ENCODE measurements around the gene ATP2C2.

ATP2C2 gene

DNA sequence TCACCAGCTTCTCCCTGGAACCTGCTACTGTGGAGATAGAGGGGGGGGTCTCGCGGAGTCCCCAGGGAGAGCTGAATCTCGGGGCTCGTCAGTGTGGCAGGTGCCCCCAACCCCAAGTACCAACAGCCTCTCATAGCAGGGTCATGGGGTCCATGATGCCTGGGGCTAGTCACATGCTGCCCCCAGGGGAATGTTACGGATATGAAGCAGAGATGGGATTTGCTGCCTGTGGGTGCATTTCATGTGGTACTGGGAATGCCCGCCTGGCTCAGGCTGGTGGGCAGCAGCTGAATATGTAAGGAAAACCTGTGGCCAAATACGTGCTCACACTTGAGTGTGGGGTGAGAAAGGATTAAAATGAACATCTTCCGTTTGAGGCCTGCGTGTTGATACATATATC is 86.7 kb downstream of the ATP2C2 start:
- no peak for DNase-seq

DNA sequence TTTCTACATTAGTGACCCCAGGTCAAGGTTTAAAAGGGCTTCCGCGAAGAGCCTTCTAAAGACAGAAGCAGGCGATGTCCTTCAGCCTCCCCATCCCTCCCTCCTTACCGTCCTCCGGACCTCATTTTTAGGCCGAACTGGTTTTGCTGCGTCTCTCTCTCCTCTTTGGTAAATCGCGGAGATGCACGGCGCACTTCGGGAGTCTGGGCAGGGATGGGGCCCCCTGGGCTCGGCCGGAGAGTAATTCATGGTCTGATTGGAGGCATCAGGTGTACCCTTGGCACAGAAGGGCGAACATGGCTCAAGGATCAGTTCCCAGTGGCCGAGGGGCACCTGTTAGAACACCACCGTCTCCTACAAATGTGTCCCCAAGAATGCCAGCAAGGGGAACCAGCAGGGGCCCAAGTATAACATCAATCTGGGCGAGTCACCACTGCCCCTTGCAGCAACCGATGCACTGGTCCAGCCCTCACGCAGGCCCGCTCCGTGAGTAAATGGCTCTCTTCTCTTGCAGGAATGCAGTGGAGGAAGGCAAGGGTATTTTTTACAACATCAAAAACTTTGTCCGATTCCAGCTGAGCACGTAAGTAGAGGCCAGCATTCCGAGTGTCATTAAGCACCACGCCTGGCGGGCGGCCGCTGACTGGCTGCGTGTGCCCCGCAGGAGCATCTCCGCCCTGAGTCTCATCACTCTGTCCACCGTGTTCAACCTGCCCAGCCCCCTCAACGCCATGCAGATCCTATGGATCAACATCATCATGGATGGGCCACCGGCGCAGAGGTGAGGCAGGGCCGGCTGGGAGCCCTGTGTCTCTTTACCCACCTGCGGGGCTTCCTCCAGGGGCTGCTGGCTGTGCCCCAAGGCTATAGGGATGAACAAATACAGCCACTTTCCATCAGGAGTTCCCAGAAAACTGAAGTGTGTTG is 90.5 kb downstream of the ATP2C2 start:
- DNase-seq, result no peak

DNA sequence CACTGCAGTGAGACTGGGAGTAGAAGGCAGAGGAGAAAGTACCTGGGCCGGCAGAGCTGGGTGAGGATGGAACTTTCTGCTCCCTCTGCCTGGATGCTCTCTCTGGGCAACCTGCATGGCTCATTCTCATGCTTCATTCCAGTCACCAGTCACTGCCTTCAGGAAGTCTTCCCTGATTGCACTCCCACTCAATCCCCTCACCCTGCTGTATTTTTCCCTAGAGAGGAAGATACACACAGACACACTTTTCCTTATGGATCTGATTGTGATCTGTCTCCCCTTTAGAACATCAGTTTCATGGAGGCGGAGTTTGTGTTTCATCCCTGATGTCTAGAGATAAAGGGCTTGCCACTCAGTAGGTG is 91.2 kb downstream of the ATP2C2 start:
- no peak for DNase-seq

DNA sequence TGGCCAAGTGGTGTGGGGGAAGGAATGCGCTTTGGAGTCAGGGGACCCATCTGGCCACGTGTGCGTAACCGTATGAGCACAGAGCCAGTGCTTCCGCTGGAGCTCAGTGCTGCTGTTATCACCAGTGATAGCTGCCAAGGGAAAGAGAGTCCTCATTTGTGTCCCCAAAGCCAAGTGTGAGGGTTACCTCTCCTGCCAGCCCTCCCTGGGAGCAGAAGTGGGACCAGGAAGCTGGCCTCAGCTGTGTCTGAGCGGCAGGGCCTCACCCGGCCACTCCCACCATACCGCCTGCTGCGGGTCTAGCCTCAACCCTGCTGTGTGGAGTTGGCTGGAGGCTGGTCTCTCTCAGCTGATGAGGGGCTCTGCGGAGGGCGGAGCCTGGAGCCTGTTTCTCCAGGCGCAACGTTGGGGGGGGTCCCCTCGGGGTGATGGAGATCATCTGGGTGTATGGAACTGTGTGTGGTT is 91.6 kb downstream of the ATP2C2 start:
- DNase-seq, result no peak

DNA sequence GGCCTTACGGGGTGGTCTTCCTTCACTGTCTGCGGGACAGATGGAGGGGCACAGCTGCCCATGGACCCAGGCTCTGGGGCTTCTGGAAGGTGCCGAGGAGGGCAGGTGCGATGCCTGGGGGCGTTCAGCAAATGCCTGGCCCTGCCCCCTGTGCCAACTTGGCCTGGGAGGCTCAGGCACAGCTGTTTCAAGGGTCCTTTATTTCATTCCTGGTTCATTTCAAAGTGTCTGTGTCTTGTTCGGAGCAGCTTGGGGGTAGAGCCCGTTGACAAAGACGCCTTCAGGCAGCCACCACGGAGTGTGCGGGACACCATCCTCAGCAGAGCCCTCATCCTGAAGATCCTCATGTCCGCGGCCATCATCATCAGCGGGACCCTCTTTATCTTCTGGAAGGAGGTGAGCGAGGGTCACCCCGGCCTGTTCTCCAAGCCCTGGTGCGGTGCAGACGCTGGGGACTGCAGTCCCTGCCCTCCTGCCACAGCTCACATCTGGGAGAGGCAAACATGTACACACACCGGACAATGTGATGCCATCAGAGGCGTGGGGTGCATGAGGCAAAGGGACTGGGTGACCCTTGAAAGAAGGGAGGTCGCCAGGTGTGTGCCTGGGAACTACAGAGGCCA is 92.2 kb downstream of the ATP2C2 start:
- DNase-seq, result no peak

DNA sequence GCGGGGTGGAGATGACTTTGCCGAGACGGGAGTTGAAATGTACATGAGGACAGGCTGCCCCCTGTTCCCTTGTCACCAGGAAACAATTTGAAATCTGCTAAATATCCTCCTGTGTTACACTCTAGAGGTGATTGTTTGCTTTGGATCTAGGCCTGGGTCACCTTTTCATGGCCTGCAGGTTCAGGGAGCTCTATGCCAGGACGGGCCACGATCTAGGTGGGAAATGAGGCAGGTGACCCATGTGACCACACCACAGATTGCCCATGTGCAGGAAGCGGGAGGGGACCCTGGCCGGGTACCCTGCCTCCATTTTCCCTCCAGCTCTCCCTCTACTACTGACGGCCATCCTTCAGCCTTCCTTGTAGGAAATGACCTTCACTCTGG is 92.7 kb downstream of the ATP2C2 start:
- DNase-seq, result no peak

DNA sequence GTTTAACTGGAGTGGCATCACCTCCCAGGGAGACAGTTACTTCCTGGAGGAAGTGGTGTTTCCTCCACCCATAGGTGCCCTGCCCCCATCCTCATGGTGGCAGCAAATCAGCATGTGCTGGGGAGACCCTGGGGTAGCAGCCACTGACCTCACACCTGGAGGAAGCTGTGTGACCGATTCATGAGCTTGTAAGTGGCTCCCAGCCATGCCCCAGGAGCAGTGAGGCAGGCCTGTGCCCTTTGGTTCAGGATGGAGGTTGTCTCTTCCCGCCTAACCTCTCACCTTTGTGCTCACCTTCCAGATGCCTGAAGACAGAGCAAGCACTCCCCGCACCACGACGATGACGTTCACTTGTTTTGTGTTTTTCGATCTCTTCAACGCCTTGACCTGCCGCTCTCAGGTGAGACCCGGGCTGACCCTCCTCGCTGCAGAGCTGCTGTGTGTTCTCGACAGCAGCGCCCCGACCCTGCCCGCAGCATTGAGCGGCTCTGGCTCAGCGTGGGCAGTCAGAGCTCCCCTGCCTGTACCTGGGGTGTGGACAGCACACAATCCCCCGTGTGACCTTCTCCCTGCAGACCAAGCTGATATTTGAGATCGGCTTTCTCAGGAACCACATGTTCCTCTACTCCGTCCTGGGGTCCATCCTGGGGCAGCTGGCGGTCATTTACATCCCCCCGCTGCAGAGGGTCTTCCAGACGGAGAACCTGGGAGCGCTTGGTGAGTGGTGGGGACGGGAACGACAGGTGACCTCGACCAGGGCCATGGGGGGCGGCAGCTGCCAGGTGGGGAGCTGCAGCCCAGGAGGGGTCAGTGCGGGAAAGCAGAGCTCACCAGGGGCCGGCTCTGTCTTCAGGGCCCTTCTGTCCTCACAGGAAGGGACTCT is 93.3 kb downstream of the ATP2C2 start:
- DNase-seq, result no peak

DNA sequence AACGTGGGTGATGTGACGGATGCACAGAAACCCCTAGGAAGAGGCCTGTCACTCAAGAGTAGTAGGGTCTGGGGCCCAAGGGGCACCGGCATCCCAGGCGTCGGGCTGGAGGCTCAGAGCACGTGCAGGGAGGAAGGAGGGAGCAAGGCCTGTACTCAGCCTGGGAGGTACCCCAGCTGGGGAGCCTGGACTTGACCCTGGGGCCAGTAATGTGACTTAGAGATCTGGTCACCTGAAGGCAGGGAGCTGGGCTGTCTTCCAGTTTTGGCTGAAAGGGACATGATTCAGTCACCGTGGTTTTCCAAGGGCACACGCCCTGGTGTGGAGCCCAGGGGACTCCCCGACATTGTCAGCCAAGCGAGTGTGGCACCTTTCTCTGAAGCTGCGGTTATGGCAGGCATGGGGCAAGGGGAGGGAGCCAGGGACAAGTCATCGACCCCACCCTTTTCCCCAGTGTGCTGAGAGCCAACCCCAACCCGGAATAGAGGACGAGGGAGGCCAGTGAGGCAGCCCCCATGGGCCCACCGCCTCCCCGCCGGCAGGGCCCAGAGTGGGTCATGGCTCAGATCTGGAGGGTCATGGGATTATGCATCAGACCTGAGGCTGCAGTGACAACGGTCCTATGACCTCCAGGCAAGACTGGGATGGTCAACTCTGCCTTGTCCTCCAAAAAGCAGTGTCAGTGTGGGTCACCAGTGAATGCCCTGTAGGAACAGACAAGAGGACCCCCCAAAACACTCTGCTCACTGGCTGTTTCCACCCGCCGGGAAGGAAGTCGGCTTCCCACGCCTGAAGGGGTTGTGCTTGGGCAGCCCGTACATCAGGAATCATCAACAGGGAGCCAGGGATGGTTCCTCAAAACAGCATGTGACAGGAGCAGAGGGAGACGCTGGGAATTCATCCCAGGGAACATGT is 94.2 kb downstream of the ATP2C2 start:
- DNase-seq, result no peak

DNA sequence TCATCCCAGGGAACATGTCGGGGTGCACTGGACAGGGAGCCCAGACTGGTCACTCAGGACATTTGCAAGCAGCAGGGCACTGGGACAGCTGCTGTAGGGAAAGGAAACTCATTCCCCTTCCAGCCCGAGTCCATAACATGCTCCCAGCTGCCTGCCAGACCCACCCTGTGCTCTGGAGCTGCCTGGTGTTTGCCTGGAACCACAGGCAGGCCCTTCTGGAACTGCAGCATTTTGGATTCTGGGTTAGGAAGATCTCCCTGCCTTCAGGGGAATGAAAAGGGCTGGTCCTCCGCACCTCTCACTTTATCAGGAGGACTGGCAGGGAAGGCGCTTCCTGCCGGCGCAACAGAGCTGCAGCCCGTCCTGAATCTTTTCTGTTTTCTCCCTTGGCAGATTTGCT is 94.9 kb downstream of the ATP2C2 start:
- DNase-seq, result no peak

DNA sequence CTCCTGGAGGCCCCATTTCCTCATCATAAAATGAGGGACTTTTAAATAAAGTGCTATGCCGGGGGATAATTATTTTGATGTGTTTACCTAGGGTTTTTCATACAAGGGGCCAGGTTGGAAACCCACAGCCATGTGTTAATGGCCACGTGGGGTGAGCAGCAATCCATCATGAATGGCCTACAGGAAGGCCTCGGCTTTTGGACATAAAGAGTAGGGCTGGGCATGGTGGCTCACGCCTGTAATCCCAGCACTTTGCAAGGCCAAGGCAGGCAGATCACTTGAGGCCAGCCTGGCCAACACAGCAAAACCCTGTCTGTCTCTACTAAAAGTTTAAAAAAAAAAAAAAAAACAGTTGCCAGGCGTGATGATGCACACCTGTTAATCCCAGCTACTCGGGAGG is 95.8 kb downstream of the ATP2C2 start:
- no peak for DNase-seq

DNA sequence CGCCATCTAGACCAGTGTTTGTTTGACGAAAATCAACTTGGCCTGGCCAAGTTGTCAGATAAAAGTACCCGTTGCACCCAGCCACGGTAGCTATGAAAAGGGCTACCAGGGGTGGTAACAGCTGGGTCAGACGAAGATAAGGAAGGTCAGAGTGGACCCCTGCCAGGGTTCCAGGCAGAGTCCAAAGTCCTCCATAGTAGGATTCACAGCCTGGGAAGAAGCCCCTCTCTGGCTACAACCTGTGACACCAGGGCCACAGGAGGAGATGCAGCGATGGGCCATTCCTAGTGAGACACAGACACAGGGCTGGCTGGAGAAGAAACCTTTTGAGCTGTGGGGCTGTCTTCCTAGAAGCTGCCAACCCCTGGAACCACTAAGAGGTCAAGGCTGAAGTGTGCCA is 96.8 kb downstream of the ATP2C2 start:
- no peak for DNase-seq

DNA sequence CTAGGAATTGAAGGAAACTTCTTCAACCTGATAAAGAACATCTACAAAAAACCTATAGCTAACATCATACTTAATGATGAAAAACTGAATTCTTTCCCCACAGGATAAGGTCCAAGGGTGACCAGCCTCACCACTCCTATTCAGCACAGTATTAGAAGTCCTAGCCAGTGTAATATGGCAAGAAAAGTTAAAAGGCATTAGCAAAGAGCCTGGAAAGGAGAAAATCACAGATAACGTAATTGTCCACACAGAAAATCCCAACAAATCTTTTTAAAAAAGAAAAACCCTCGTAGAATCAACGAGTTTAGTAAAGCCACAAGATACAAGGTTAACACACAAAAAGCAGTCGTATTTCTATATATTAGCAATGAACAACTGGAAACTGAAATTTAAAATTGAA is 98.4 kb downstream of the ATP2C2 start:
- DNase-seq, result no peak

DNA sequence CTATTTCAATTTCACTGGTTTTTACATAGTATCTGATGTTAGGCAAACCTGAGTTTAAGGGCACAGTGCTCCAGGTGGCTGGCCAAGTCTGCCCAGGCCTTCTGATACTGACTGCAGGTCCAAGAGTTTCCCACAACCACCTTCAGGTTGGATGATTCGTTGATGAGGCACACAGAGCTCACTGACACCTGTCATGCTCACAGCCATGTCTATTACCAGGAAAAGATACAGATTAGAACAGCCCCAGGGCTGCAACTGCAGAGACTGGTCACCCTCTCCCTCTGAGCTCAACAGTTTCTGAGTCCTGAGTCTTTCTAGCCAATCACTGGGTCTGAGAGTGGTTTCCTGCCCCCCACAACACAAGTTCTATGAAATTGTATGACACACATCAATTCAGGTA is 98.9 kb downstream of the ATP2C2 start:
- DNase-seq, result no peak

DNA sequence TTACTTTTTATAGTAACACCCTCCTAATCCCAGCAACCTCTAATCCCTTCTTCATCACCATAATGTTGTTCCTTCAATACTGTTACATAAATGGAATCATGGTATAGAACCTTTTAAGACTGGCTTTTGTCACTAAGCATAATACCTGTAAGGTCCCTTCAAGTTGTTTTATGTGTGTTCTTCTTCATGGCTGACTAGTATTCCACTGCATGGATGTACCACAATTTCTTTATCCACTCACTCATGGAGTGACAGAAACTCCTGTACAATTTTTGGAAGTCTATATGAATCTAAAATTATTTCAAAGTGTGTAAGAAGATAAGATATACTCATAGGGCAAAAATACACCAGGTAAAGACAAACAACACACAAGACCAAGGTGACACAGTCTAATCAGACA is 99.4 kb downstream of the ATP2C2 start:
- DNase-seq, result no peak

DNA sequence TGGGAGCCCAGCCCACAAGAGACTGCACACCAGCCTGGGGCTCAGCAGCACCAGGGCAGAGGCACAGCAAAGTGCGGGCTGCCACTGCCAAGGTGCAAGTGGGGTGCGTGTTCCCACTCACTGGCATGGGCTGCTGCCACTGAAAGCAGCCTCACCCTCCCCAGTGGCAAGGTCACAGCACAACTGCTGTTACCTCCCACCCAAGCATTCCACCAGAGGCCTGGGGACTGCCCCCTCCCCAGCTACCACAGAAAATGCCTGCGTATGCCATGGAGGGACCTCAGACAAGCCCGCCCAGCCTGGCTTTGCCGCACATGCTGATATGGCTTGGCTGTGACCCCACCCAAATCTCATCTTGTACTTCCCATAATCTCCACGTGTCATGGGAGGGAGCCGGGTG is 103.0 kb downstream of the ATP2C2 start:
- DNase-seq, result no peak

DNA sequence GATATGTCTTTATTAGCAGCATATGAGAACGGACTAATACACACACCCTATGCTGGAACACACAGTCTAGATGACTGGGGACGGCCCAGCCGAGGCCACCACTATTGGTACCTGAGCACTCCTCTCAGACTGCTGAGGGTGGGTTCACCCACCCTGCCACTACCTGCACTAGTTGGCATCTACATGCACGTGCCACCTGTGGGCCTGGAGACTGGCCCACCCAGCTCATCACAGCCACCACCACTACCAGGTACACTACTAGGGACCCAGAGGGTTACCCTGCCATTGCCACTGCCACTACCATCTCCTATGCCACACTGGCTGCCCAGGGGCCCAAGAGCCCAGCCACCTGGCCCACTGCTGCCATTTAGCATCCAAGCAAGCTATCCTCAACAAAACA is 103.6 kb downstream of the ATP2C2 start:
- no peak for DNase-seq

DNA sequence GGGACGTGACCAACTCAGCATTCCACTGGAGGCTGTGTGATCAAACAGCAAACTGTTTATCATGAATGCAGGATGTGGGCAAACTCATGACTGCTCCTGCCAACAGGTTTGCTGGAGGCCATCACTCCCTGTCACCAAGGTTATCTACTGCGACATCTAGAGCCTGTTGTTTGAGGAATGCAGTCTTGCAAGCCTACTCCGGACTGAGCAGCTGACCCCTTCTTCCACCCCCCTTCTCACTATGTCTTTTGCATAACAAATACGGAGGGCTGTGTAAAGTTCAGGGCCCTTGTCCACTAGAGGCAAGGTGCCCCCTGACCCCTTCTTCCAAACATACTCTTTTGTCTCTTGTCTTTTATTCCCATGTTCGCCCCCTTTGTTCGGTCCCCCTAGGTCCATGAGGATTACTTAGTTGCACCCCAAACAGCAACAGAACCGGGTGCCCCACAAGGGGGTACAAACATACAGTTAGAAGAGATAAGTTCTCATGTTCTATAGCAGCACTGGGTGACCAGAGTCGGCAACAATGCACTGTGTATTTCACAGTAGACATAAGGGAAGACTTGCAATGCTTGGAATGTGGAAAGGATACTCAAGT is 107.4 kb downstream of the ATP2C2 start:
- no peak for DNase-seq

DNA sequence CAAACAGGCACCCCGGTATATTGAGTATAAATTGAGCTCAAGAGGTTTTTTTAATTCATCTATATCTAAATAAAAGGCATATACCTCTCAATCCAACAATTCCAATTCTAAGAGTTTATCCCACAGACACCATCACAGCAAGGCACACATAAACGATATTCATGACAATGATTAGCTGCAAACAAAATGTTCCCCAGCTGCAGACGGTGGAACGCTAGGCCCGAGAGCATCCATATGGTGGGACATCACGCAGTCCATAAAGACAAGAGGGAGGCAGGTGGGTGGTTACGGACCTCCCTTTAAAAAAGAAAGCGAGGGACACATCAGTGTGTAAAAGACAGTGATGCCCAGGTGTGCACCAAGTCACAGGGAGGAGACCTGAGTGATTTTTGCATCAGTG is 108.1 kb downstream of the ATP2C2 start:
- no peak for DNase-seq

DNA sequence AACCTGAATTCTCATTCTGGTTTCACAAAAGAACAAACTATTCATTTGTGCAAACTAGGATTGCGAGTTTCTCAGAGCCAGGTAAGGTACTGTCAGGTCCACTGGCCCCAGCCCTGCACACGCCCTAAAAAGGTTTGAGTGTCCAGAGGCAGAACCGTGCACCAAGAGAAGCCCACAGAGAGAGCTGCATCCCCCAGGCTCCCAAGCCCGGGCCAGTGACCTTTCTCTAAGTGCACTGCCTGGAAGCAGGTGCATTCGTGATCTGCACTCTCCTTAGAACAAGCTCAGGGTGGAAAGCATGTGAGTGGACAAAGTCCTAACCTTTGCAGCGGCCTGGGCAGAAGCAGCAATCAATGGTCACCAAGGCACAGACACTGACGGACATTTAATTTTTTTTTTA is 109.3 kb downstream of the ATP2C2 start:
- DNase-seq, result no peak

DNA sequence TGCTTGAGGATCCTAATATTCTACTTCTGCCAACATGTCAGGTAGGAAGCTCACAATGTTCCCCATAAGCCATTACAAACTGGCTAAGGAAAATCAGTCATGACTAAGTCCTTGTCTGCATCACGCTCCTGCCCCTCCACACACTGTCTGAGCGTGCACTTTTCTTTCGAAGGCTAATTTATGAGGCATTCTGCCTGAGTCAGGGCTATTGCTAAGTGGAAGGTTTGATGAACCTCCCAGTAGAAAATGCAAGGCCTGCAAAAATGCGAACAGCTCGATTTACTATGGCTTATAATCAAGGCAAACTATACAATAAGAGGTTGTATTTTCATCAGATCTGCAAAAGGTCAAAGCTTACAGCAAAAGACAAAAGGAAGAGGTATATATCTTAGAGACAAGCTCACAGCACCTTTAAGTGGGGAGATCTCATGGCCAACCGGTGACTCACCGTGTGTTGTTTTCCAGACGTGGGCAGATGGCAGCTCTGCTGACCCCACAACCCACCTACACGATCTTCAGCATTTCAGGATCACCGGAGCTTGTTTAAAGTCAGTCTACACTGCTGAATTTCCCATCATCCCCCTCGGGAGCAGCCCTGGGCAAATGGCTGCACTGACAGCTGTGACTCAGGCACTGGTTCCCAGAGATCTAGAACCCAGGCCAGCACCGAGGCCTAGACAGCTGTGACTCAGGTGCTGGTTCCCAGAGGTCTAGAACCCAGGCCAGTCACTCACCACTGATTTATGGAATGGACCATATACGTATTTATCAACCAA is 110.0 kb downstream of the ATP2C2 start:
- DNase-seq, result no peak

All from activated gamma-delta T cell treated with Interleukin-2 at 50 U/mL for 16 hours (primary cell).